Regular cardiac myocyte (primary cell): ENCODE data around the gene MEPE. TPM values are rescaled to one million over a fixed set of nuclear protein-coding genes. Genes with fewer than 3 reads are reported as not detected.

Experiments
- total RNA-seq: library from RNA; depleted of rRNA; stranded (reverse); fragments of >200 nt; gene quantifications from 2 replicates; pipeline ENCODE4 v1.2.3, GENCODE V29; 2014

MEPE gene
- not detected in 2 replicates for total RNA-seq

GRCh38 chr4:87832669-87833068, at the start of gene MEPE:
TSS of gene MEPE (plus strand) at chr4:87832969. CDS start at chr4:87834715, 1,746 bp downstream.

DNA sequence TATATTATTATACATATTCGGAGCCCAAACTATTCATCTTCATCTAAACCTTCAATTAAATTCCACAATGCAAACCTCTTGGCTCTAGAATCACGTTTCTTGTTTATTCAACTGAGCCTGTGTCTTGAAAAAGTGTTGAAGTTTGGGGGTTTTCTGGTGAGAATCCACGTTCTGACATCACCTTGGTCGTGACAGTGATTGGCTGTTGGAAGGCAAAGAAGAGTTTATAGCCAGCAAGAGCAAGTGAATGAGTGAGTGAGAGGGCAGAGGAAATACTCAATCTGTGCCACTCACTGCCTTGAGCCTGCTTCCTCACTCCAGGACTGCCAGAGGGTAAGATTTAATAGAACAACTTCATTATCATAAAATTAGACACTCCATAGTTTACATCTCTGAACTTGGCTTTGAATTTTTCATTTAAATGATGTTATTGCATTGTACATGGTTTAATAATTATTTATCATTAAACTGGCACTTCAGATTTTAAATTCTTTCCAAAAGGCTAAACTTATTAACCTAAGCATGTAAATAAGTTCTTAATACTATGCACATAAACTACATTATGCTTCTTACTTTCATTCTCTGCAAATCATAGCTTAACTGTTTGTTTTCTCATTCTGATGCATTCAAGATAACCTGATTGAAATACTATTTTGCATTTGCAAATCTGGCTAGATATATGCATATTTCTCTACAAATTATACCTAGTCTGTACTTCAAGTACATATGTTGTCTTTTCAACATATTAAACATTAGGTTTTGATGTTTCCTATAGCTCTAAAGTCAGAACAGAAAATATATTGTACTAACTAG, 33.3 kb upstream of the MEPE start, which contains the start of gene IBSP:
IBSP (plus strand) TSS at position 254 of the 813 bp plus-strand sequence. CDS start 2,808 bp downstream, outside the sequence.

Other genes starting within 250 kb of the MEPE start
- gene DSPP, start 224.4 kb upstream of the MEPE start, total RNA-seq = not detected in 2 replicates
- gene DMP1, start 182.7 kb upstream of the MEPE start, total RNA-seq = not detected in 2 replicates
- 0.19 and 0.56 TPM in 2 replicates for gene IBSP, start 33.4 kb upstream of the MEPE start, total RNA-seq
- 10.7 and 26.5 TPM in 2 replicates for gene SPP1, start 142.7 kb downstream of the MEPE start, total RNA-seq
- gene PKD2, start 174.7 kb downstream of the MEPE start, total RNA-seq = 53.5 and 108 TPM in 2 replicates